HG03095 (cell line): ENCODE results near the gene KRTAP19-7.

Experiments
- ATAC-seq: cut with Tn5 transposase; IDR thresholded peaks from one replicate; pipeline ENCODE4 v1.9.1; 2021; ENCODE audit warnings: moderate library complexity; ENCODE audit not compliant: unreplicated experiment

Gene KRTAP19-7

GRCh38 chr21:30561264-30561895 lies at the start of gene KRTAP19-7:
Gene KRTAP19-7 (minus strand): TSS chr21:30561314. CDS start chr21:30561289, 25 bp downstream.
- no peak for ATAC-seq

- ATAC-seq = no peak
Observed at GRCh38 chr21:30605968-30606367, 44.9 kb upstream of the KRTAP19-7 start.

GRCh38 chr21:30600787-30601186 lies 39.7 kb upstream of the KRTAP19-7 start, which contains the start of gene KRTAP22-1:
Gene KRTAP22-1 (plus strand): TSS chr21:30601087.
- no peak for ATAC-seq

- ATAC-seq = no peak
Observed at GRCh38 chr21:30598802-30599201, 37.7 kb upstream of the KRTAP19-7 start, which contains the start of gene KRTAP6-2. Gene KRTAP6-2 (minus strand): TSS chr21:30598902. CDS start chr21:30598874, 28 bp downstream.

- no peak for ATAC-seq
Observed at GRCh38 chr21:30592140-30592539, 31.0 kb upstream of the KRTAP19-7 start, which contains the start of gene KRTAP6-3. Gene KRTAP6-3 (plus strand): TSS chr21:30592440. CDS start chr21:30592446, 6 bp downstream.

GRCh38 chr21:30590297-30590696 lies 29.2 kb upstream of the KRTAP19-7 start, which contains the start of gene KRTAP22-2:
Gene KRTAP22-2 (minus strand): TSS chr21:30590397.
- ATAC-seq = no peak

- ATAC-seq = no peak
Observed at GRCh38 chr21:30582870-30583269, 21.8 kb upstream of the KRTAP19-7 start.

GRCh38 chr21:30580132-30580531 lies 19.0 kb upstream of the KRTAP19-7 start:
- no peak for ATAC-seq

- ATAC-seq = no peak
Observed at GRCh38 chr21:30579346-30579745, 18.2 kb upstream of the KRTAP19-7 start.

GRCh38 chr21:30577766-30578165 lies 16.7 kb upstream of the KRTAP19-7 start:
- no peak for ATAC-seq

GRCh38 chr21:30567617-30568016 lies 6.5 kb upstream of the KRTAP19-7 start:
- ATAC-seq = no peak

- no peak for ATAC-seq
Observed at GRCh38 chr21:30563630-30564029, 2.5 kb upstream of the KRTAP19-7 start.

- no peak for ATAC-seq
Observed at GRCh38 chr21:30563072-30563471, 2.0 kb upstream of the KRTAP19-7 start.

GRCh38 chr21:30561957-30562356 lies 843 bp upstream of the KRTAP19-7 start:
- no peak for ATAC-seq

- no peak for ATAC-seq
Observed at GRCh38 chr21:30555095-30555494, 6.0 kb downstream of the KRTAP19-7 start.

GRCh38 chr21:30552782-30553181 lies 8.3 kb downstream of the KRTAP19-7 start:
- ATAC-seq = no peak

GRCh38 chr21:30541764-30542163 lies 19.4 kb downstream of the KRTAP19-7 start, which contains the start of gene KRTAP19-6:
Gene KRTAP19-6 (minus strand): TSS chr21:30541864. CDS start chr21:30541833, 31 bp downstream.
- ATAC-seq = no peak

GRCh38 chr21:30518876-30519275 lies 42.2 kb downstream of the KRTAP19-7 start:
- ATAC-seq = no peak

- ATAC-seq = no peak
Observed at GRCh38 chr21:30515681-30516080, 45.4 kb downstream of the KRTAP19-7 start.
